HG02840 (cell line): ENCODE measurements around the gene MB.

Experiments
- ATAC-seq: cut with Tn5 transposase; IDR thresholded peaks from one replicate; pipeline ENCODE4 v1.9.1; 2021; ENCODE audit warnings: mild to moderate bottlenecking, moderate library complexity, moderate number of reproducible peaks; ENCODE audit not compliant: unreplicated experiment, low FRiP score

The MB gene

DNA sequence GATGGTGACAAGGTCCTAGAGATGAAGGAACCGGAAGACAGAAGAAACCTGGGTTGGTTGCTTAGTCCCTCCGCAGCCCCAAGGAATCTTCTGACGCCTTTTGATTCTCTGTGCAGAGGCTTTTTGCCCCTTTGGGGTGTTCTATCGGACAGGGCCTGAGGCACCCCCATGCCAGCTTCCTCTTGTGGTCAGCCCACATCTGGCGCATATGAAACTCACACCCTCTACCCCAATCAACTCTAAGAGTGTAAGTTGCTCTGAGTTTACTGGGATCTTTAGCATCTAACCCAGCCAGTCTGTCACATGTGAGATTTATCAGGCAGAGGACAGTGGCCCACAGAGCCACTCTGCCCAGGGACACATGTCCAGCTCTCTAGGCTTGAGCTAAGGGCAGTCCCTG lies 59.1 kb downstream of the MB start:
- ATAC-seq = no peak
